Measurements from ENCODE around the gene GOLGB1. TPM values are rescaled to one million over a fixed set of nuclear protein-coding genes. Genes with fewer than 3 reads are reported as not detected.
A peak's percentile ranks its signal among the peaks of the same experiment; 100 is the strongest.
"Not testable (repeated sequence)": the region's sequence is repeated elsewhere in the genome, so short reads cannot be mapped to it uniquely, and the experiment has no call there.

The GOLGB1 gene
- total RNA-seq, 6 donors from 2014 or later: 46.4 to 116 (median 51.8) TPM

DNA sequence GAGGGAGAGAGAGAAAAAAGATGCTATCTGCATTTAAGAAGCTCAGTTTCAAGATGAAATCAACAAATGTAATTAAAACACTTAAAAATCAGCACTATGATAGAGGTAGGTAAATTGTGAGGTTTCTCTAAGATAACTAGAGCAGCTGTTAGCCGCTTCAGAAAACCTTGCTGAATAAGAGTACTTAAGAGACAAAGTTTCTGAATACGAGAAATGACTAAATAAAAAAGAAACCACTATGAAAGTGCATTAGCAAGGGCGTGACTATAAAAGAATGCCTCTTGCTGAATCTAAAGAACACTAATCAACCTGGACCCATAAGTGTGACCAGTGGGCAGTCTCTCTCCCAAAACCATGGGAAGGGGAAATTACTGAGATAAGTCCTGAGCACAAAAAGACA, 43.5 kb upstream of the GOLGB1 start:
- Histone ChIP-seq H3K27ac (no peak overlapping the region), H3K27me3 (no peaks in the 10 kb centered on the region), H3K36me3 (peaks cover under 1 to 46% (median 12%) of the 10 kb centered on the region in 4 donors), H3K4me1 (no peaks in the 10 kb centered on the region), H3K4me3 (no peak overlapping the region), H3K9me3 (no peaks in the 10 kb centered on the region)
- ATAC-seq (ENCODE audit: low FRiP score in 2 of 2) (no peak), DNase-seq (no peak)
- 91 to 94% methylated on average over 3 of the region's 3 CpGs for WGBS, 2 donors
- TF ChIP-seq POLR2A (IDR thresholded peaks at IDR 0.05) (no peak), POLR2AphosphoS5 (IDR thresholded peaks at IDR 0.05) (no peak), EP300 (IDR thresholded peaks at IDR 0.05) (no peak)
- TF ChIP-seq, protein P1, sequence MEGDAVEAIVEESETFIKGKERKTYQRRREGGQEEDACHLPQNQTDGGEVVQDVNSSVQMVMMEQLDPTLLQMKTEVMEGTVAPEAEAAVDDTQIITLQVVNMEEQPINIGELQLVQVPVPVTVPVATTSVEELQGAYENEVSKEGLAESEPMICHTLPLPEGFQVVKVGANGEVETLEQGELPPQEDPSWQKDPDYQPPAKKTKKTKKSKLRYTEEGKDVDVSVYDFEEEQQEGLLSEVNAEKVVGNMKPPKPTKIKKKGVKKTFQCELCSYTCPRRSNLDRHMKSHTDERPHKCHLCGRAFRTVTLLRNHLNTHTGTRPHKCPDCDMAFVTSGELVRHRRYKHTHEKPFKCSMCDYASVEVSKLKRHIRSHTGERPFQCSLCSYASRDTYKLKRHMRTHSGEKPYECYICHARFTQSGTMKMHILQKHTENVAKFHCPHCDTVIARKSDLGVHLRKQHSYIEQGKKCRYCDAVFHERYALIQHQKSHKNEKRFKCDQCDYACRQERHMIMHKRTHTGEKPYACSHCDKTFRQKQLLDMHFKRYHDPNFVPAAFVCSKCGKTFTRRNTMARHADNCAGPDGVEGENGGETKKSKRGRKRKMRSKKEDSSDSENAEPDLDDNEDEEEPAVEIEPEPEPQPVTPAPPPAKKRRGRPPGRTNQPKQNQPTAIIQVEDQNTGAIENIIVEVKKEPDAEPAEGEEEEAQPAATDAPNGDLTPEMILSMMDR (IDR thresholded peaks at IDR 0.05): no peak

DNA sequence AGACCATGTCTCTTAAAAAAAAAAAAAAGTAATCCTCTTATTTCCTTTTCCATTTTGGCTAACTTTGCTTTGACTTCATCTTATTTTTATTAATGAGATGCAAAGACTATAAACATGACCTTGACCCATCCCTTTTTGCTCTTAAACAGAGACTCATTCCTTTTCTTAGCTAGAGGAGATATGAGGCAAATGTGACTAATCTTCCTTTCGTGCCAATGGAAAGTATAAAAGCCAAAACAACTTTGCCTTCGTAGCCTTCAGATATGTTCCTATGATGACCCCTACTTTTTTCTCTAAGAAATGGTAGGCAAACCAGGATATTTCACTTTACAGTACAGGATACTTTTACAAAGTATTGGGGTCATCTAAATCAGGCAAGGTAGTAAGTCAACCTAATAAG, 36.9 kb upstream of the GOLGB1 start:
- DNase-seq (no peak), ATAC-seq (ENCODE audit: low FRiP score in 2 of 2) (no peak)
- Histone ChIP-seq H3K4me1 (no peaks in the 10 kb centered on the region), H3K36me3 (peaks cover 13 to 61% (median 19%) of the 10 kb centered on the region in 4 donors), H3K27me3 (no peaks in the 10 kb centered on the region), H3K4me3 (no peak overlapping the region), H3K9me3 (no peaks in the 10 kb centered on the region), H3K27ac (no peak overlapping the region)
- TF ChIP-seq EP300 (IDR thresholded peaks at IDR 0.05) (no peak), POLR2AphosphoS5 (IDR thresholded peaks at IDR 0.05) (no peak), POLR2A (IDR thresholded peaks at IDR 0.05) (no peak)
- TF ChIP-seq, protein P1 (IDR thresholded peaks at IDR 0.05): no peak
- 77 to 80% methylated on average over 2 of the region's 2 CpGs for WGBS, 2 donors

DNA sequence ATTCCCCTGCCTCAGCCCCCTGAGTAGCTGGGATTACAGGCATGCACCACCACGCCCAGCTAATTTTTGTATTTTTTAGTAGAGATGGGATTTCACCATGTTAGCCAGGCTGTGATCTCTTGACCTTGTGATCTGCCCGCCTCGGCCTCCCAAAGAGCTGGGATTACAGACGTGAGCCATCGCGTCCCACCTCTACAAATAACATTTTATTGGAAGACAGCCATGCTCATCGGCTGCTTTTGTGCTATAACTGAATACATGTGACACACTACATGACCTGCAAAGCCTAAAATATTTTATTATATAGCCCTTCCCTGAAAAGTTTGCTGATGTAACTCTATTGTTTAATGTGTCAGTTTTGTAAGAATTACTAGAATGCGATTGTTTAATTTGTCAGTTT, 33.2 kb upstream of the GOLGB1 start:
- not testable (repeated sequence) for ATAC-seq (ENCODE audit: low FRiP score in 2 of 2); H3K4me1 ChIP-seq; H3K27ac ChIP-seq; DNase-seq; H3K9me3 ChIP-seq; H3K4me3 ChIP-seq; H3K27me3 ChIP-seq
- whole genome bisulfite sequencing, 2 donors: 74 to 77% methylated on average over 8 of the region's 8 CpGs
- TF ChIP-seq POLR2AphosphoS5 (IDR thresholded peaks at IDR 0.05): peak in 1 of 2 donors; percentile 14
- H3K36me3 ChIP-seq: peaks cover 5 to 68% (median 26%) of the 10 kb centered on the region in 4 donors

GRCh38 chr3:121781611-121782010, 32.1 kb upstream of the GOLGB1 start:
- TF ChIP-seq, protein P1 (IDR thresholded peaks at IDR 0.05): no peak
- TF ChIP-seq POLR2A (IDR thresholded peaks at IDR 0.05) (no peak), POLR2AphosphoS5 (IDR thresholded peaks at IDR 0.05) (no peak), EP300 (IDR thresholded peaks at IDR 0.05) (no peak)
- ATAC-seq (ENCODE audit: low FRiP score in 2 of 2): no peak
- Histone ChIP-seq H3K27ac (no peak overlapping the region), H3K36me3 (peaks cover 5 to 67% (median 25%) of the 10 kb centered on the region in 4 donors), H3K9me3 (no peaks in the 10 kb centered on the region), H3K27me3 (no peaks in the 10 kb centered on the region), H3K4me3 (no peak overlapping the region), H3K4me1 (no peaks in the 10 kb centered on the region)
- no peak for DNase-seq
- WGBS, 2 donors: 97% methylated on average over 7 of the region's 7 CpGs

DNA sequence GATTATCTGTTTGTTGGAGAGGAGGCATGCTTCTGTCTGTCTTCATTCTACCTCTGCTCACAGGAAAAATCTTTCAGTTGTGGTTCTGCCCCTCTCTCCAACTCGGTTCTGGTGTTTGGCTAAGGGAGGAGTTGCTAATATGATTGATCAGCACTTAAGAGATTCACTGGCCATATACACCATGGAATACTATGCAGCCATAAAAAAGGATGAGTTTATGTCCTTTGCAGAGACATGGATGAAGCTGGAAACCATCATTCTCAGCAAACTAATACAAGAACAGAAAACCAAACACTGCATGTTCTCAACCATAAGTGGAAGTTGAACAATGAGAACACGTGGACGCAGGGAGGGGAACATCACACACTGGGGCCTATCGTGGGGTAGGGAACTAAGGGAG, 25.6 kb upstream of the GOLGB1 start:
- peaks cover 13 to 94% (median 42%) of the 10 kb centered on the region in 4 donors for H3K36me3 ChIP-seq
- H3K4me1 ChIP-seq; H3K4me3 ChIP-seq; H3K27me3 ChIP-seq; H3K27ac ChIP-seq; H3K9me3 ChIP-seq; DNase-seq; ATAC-seq (ENCODE audit: low FRiP score in 2 of 2): not testable (repeated sequence)
- 93 to 95% methylated on average over 4 of the region's 4 CpGs for WGBS, 2 donors

GRCh38 chr3:121769246-121769645, 19.7 kb upstream of the GOLGB1 start:
- peaks cover 9 to 51% (median 25%) of the 10 kb centered on the region in 4 donors for H3K36me3 ChIP-seq
- DNase-seq (no peak), ATAC-seq (ENCODE audit: low FRiP score in 2 of 2) (no peak)
- no peaks in the 10 kb centered on the region for H3K4me1 ChIP-seq
- TF ChIP-seq EP300 (IDR thresholded peaks at IDR 0.05) (no peak), POLR2A (IDR thresholded peaks at IDR 0.05) (no peak), POLR2AphosphoS5 (IDR thresholded peaks at IDR 0.05) (no peak)
- TF ChIP-seq, protein P1 (IDR thresholded peaks at IDR 0.05): no peak
- no peak overlapping the region for H3K4me3 ChIP-seq
- H3K27me3 ChIP-seq: no peaks in the 10 kb centered on the region
- WGBS, 2 donors: 96 to 100% methylated on average over 1 of the region's 1 CpG
- H3K9me3 ChIP-seq: no peaks in the 10 kb centered on the region
- H3K27ac ChIP-seq: no peak overlapping the region
